ENCODE results near the gene BHLHA9.

Gene BHLHA9

GRCh38 chr17:1312261-1312870 is 42.1 kb downstream of the BHLHA9 start:
- Histone ChIP-seq H3K79me2 (ENCODE audit: insufficient read depth, low read length) (no peaks in the 10 kb centered on the region), H3K9ac (ENCODE audit: low read depth, low read length) (no peak overlapping the region), H3K27me3 (ENCODE audit: insufficient read depth, low read length, poor library complexity) (no peaks in the 10 kb centered on the region), H3K4me2 (ENCODE audit: insufficient read depth, low read length) (no peak overlapping the region), H3K4me3 (ENCODE audit: low read depth in 1 of 2, low read length in 2 of 2) (no peak overlapping the region), H4K20me1 (ENCODE audit: insufficient read depth, low read length) (no peaks in the 10 kb centered on the region), H2AFZ (ENCODE audit: low read depth, low read length) (no peak overlapping the region), H3K4me1 (ENCODE audit: insufficient read depth, low read length) (no peaks in the 10 kb centered on the region), H3K36me3 (ENCODE audit: insufficient read depth, low read length) (no peaks in the 10 kb centered on the region), H3K9me3 (ENCODE audit: insufficient read depth, low read length, severe bottlenecking) (no peaks in the 10 kb centered on the region), H3K27ac (ENCODE audit: low read length) (no peak overlapping the region)
- peak; percentile 29 for DNase-seq
- no peak for TF ChIP-seq EZH2 (IDR thresholded peaks at IDR 0.05; ENCODE audit: borderline replicate concordance, low read depth, low read length, severe bottlenecking)
- no peak for TF ChIP-seq CTCF (IDR thresholded peaks at IDR 0.05; ENCODE audit: borderline replicate concordance, extremely low read depth, low read length, poor library complexity, severe bottlenecking)
- no peak for ATAC-seq (ENCODE audit: insufficient read depth, low read depth)

- no peak for ATAC-seq (ENCODE audit: insufficient read depth, low read depth)
- no peak overlapping the region for H3K9ac ChIP-seq (ENCODE audit: low read depth, low read length)
- H3K4me3 ChIP-seq (ENCODE audit: low read depth in 1 of 2, low read length in 2 of 2), result no peak overlapping the region
- H3K4me2 ChIP-seq (ENCODE audit: insufficient read depth, low read length), result no peak overlapping the region
- H4K20me1 ChIP-seq (ENCODE audit: insufficient read depth, low read length), result no peaks in the 10 kb centered on the region
- H2AFZ ChIP-seq (ENCODE audit: low read depth, low read length), result no peak overlapping the region
- no peaks in the 10 kb centered on the region for H3K27me3 ChIP-seq (ENCODE audit: insufficient read depth, low read length, poor library complexity)
- TF ChIP-seq EZH2 (IDR thresholded peaks at IDR 0.05; ENCODE audit: borderline replicate concordance, low read depth, low read length, severe bottlenecking) (no peak), CTCF (IDR thresholded peaks at IDR 0.05; ENCODE audit: borderline replicate concordance, extremely low read depth, low read length, poor library complexity, severe bottlenecking) (no peak)
- no peaks in the 10 kb centered on the region for H3K4me1 ChIP-seq (ENCODE audit: insufficient read depth, low read length)
- no peak overlapping the region for H3K27ac ChIP-seq (ENCODE audit: low read length)
- H3K9me3 ChIP-seq (ENCODE audit: insufficient read depth, low read length, severe bottlenecking), result no peaks in the 10 kb centered on the region
- no peak for DNase-seq
- no peaks in the 10 kb centered on the region for H3K36me3 ChIP-seq (ENCODE audit: insufficient read depth, low read length)
- H3K79me2 ChIP-seq (ENCODE audit: insufficient read depth, low read length), result no peaks in the 10 kb centered on the region
Measured at GRCh38 chr17:1313270-1314005, 43.2 kb downstream of the BHLHA9 start.

GRCh38 chr17:1315409-1315808 is 45.2 kb downstream of the BHLHA9 start:
- Histone ChIP-seq H4K20me1 (ENCODE audit: insufficient read depth, low read length) (no peaks in the 10 kb centered on the region), H3K27me3 (ENCODE audit: insufficient read depth, low read length, poor library complexity) (no peaks in the 10 kb centered on the region), H3K4me3 (ENCODE audit: low read depth in 1 of 2, low read length in 2 of 2) (no peak overlapping the region), H3K79me2 (ENCODE audit: insufficient read depth, low read length) (no peaks in the 10 kb centered on the region), H3K36me3 (ENCODE audit: insufficient read depth, low read length) (no peaks in the 10 kb centered on the region), H3K9me3 (ENCODE audit: insufficient read depth, low read length, severe bottlenecking) (no peaks in the 10 kb centered on the region), H3K4me2 (ENCODE audit: insufficient read depth, low read length) (no peak overlapping the region), H3K27ac (ENCODE audit: low read length) (no peak overlapping the region), H3K9ac (ENCODE audit: low read depth, low read length) (no peak overlapping the region), H2AFZ (ENCODE audit: low read depth, low read length) (no peak overlapping the region), H3K4me1 (ENCODE audit: insufficient read depth, low read length) (no peaks in the 10 kb centered on the region)
- DNase-seq, result no peak
- TF ChIP-seq EZH2 (IDR thresholded peaks at IDR 0.05; ENCODE audit: borderline replicate concordance, low read depth, low read length, severe bottlenecking) (no peak), CTCF (IDR thresholded peaks at IDR 0.05; ENCODE audit: borderline replicate concordance, extremely low read depth, low read length, poor library complexity, severe bottlenecking) (no peak)
- ATAC-seq (ENCODE audit: insufficient read depth, low read depth), result no peak
